HepG2 (cell line): ENCODE data around the gene KLHL12. TPM values are rescaled to one million over a fixed set of nuclear protein-coding genes. Genes with fewer than 3 reads are reported as not detected.

Source experiments
- ATAC-seq: fragments of 200-7000 bp; cut with Tn5 transposase; 3 replicates; pipeline ENCODE4 v1.9.1; 2020; ENCODE audit warnings: mild to moderate bottlenecking, moderate library complexity
- BruUV-seq: library from RNA; stranded (reverse); fragments of 400-500 nt; replicated peaks from 2 replicates; lab custom pipeline; 2021; lab: Mats Ljungman, UMichigan
- CTCF ChIA-PET: fragments of 300-600 bp; formaldehyde crosslinking; extraction: SDS; loops from one replicate; lab custom pipeline; 2021; ENCODE audit warnings: low total read pairs, inconsistent platforms, low intra/inter-chr PET ratio; lab: Yijun Ruan, JAX
- POLR2A ChIA-PET: fragments of 350-600 bp; sonication (Branson Sonifier 250); formaldehyde crosslinking; loops from one replicate; lab custom pipeline; 2020; ENCODE audit warnings: antibody characterized with exemption, inconsistent platforms; lab: Yijun Ruan, JAX
- DNase-seq: peaks from one replicate; pipeline ENCODE4 v3.0.0-alpha.2; 2015; ENCODE audit warnings: low spot score
- FAIRE-seq: peaks from 3 replicates; lab custom pipeline; 2011; peaks lifted over from hg19 to GRCh38; lab: Jason Lieb, UNC
- H2AFZ ChIP-seq: one replicate; pipeline ENCODE4 v1.6.1; 2011; ENCODE audit warnings: low read length, inconsistent platforms
- H3K27ac ChIP-seq: fragments of 300-600 bp; 3 replicates; pipeline ENCODE4 v1.8.0; 2011; ENCODE audit warnings: mixed run types, mild to moderate bottlenecking, mixed read lengths, low read length, inconsistent platforms; ENCODE audit not compliant: insufficient read depth; ENCODE audit errors: extremely low read length
- H3K27me3 ChIP-seq, 2 experiments: fragments of 200-600 bp in 1 of 2; 2 replicates in 1 of 2; 3 replicates in 1 of 2; pipeline versions ENCODE4 v1.6.0 to v1.8.0; 2011; ENCODE audit warnings: low read length in 2 of 2, mild to moderate bottlenecking in 2 of 2, moderate library complexity in 2 of 2, inconsistent platforms in 1 of 2; ENCODE audit not compliant: insufficient read depth in 2 of 2, control insufficient read depth in 1 of 2
- H3K36me3 ChIP-seq, 2 experiments: fragments of 200-600 bp in 1 of 2; replicated peaks in 1 of 2; 2 replicates in 1 of 2; 3 replicates in 1 of 2; pipeline versions ENCODE4 v1.5.1 to v1.8.0; 2011; ENCODE audit warnings: low read length in 2 of 2, inconsistent platforms in 1 of 2; ENCODE audit not compliant: insufficient read depth in 2 of 2, control insufficient read depth in 1 of 2
- H3K4me1 ChIP-seq: 2 replicates; pipeline ENCODE4 v1.5.1; 2012; ENCODE audit warnings: low read length, inconsistent platforms; ENCODE audit not compliant: insufficient read depth
- H3K4me2 ChIP-seq: 2 replicates; pipeline ENCODE4 v1.6.0; 2011; ENCODE audit warnings: low read depth, low read length, inconsistent platforms
- H3K4me3 ChIP-seq, 3 experiments: fragments of 200-600 bp in 1 of 3; sonication (generic), shearing (Covaris generic) in 1 of 3; replicated peaks in 1 of 3; 2 replicates each; pipeline ENCODE4 v1.5.1; 2011 to 2016; ENCODE audit warnings: low read length in 3 of 3, inconsistent platforms in 2 of 3, low read depth in 2 of 3, mild to moderate bottlenecking in 2 of 3, control low read depth in 1 of 3, mixed read lengths in 1 of 3; ENCODE audit not compliant: insufficient read depth in 1 of 3
- H3K79me2 ChIP-seq: one replicate; pipeline ENCODE4 v1.6.1; 2011; ENCODE audit warnings: low read length, inconsistent platforms; ENCODE audit not compliant: insufficient read depth
- H3K9ac ChIP-seq: 2 replicates; pipeline ENCODE4 v1.6.0; 2011; ENCODE audit warnings: mild to moderate bottlenecking, low read depth, low read length, inconsistent platforms; ENCODE audit not compliant: insufficient read depth
- H3K9me3 ChIP-seq: 2 replicates; pipeline ENCODE4 v1.5.1; 2012; ENCODE audit warnings: mild to moderate bottlenecking, low read length
- H4K20me1 ChIP-seq: 2 replicates; pipeline ENCODE4 v1.6.0; 2011; ENCODE audit warnings: inconsistent platforms, mild to moderate bottlenecking, low read length, moderate library complexity; ENCODE audit not compliant: insufficient read depth
- AKAP8 ChIP-seq: sonication (generic); formaldehyde crosslinking; IDR thresholded peaks from 2 replicates; pipeline ENCODE4 v1.5.1; 2020; ENCODE audit warnings: mild to moderate bottlenecking, missing genetic modification reagents
- CERS6 ChIP-seq: sonication (generic); formaldehyde crosslinking; IDR thresholded peaks from 2 replicates; pipeline ENCODE4 v1.5.0; 2020; ENCODE audit warnings: missing genetic modification reagents
- HHEX ChIP-seq: IDR thresholded peaks from 2 replicates; pipeline ENCODE4 v1.6.1; 2016; ENCODE audit warnings: control low read depth
- MXD3 ChIP-seq: IDR thresholded peaks from 2 replicates; pipeline ENCODE4 v1.6.1; 2016; ENCODE audit warnings: mild to moderate bottlenecking, missing biosample characterization, missing genetic modification reagents
- SRSF1 ChIP-seq: fragments of 200-400 bp; formaldehyde crosslinking; optimal IDR thresholded peaks from 2 replicates; pipeline ENCODE3; 2017; ENCODE audit warnings: mild to moderate bottlenecking, low read depth, low read length, moderate library complexity
- THAP9 ChIP-seq: sonication (generic); formaldehyde crosslinking; IDR thresholded peaks from 2 replicates; pipeline ENCODE4; 2020; ENCODE audit warnings: missing genetic modification reagents, mild to moderate bottlenecking, borderline replicate concordance
- ZBTB25 ChIP-seq: IDR thresholded peaks from 2 replicates; pipeline ENCODE4 v1.6.1; 2018; ENCODE audit warnings: missing genetic modification reagents
- ZNF260 ChIP-seq: sonication (generic); formaldehyde crosslinking; IDR thresholded peaks from 2 replicates; pipeline ENCODE4 v1.4.0; 2020; ENCODE audit warnings: missing genetic modification reagents, low read depth, mild to moderate bottlenecking, borderline replicate concordance
- ZNF335 ChIP-seq: sonication (generic); formaldehyde crosslinking; IDR thresholded peaks from 2 replicates; pipeline ENCODE4 v1.4.0; 2020; ENCODE audit warnings: missing genetic modification reagents
- ZNF468 ChIP-seq: sonication (generic); formaldehyde crosslinking; IDR thresholded peaks from 2 replicates; pipeline ENCODE4 v1.8.0; 2022; ENCODE audit warnings: mild to moderate bottlenecking, moderate library complexity, missing genetic modification reagents
- ZNF609 ChIP-seq: sonication (generic); formaldehyde crosslinking; IDR thresholded peaks from 2 replicates; pipeline ENCODE4 v1.4.0; 2020; ENCODE audit warnings: mild to moderate bottlenecking, missing genetic modification reagents, borderline replicate concordance
- WGBS: methylation state at CpG from one replicate; pipeline ENCODE4 v1.1.6; 2017; ENCODE audit warnings: low lambda C conversion rate; 5-methylcytosine and 5-hydroxymethylcytosine counted together
- in situ Hi-C: cut with HindIII; loops from 2 replicates; pipeline ENCODE4 v1.10.0; 2017; ENCODE audit warnings: low pct_unique_long_range_greater_than_20kb; ENCODE audit not compliant: extremely low pct_ligation_motif_present
- intact Hi-C: fragments of 100-400 bp; cut with micrococcal nuclease; formaldehyde crosslinking; loops from one replicate; pipeline ENCODE4 v1.10.0; 2022; ENCODE audit not compliant: unreplicated experiment
- polyA plus RNA-seq, 8 experiments: library from polyadenylated mRNA; depleted of rRNA in 3 of 8; stranded (reverse) in 7 of 8; unstranded in 1 of 8; fragments of >200 nt; fragmentation: Illumina TruSeq in 4 of 8; extraction: Trizol in 4 of 8; gene quantifications; 2 replicates each; pipeline versions ENCODE4 v1.2.1 to v1.2.3, GENCODE V29; 2011 to 2016; ENCODE audit warnings: low read depth in 4 of 8, missing spikeins in 1 of 8, mixed read lengths in 1 of 8; ENCODE audit not compliant: insufficient read depth in 1 of 8
- total RNA-seq, 5 experiments: library from RNA; depleted of rRNA; stranded (reverse); fragments of >200 nt; fragmentation: Illumina TruSeq; extraction: Trizol; gene quantifications; 2 replicates each; pipeline ENCODE4 v1.2.3, GENCODE V29; 2016; ENCODE audit warnings: low read depth in 1 of 5

KLHL12 gene
- total and polyA plus RNA-seq, 2 of the 13 experiments (the other 11 are each of a cell fraction or from before 2014, with no cell fraction given): 19.2 to 25.2 TPM

- no TSS peak for BruUV-seq
- FAIRE-seq: no peak
- ChIA-PET CTCF (no interaction called here), POLR2A (no interaction called here)
- Histone ChIP-seq H3K36me3 (peaks cover 2 to 16% of the 10 kb centered on the region in 2 experiments; a peak in 4 of 5 replicates), H3K27me3 (no peaks in the 10 kb centered on the region; a peak in 1 of 5 replicates), H3K4me1 (peaks cover 16% of the 10 kb centered on the region), H4K20me1 (no peaks in the 10 kb centered on the region), H3K27ac (no peak overlapping the region), H3K79me2 (no peaks in the 10 kb centered on the region), H3K4me3 (no peak overlapping the region), H2AFZ (no peak overlapping the region), H3K4me2 (no peak overlapping the region), H3K9ac (no peak overlapping the region), H3K9me3 (no peaks in the 10 kb centered on the region)
- intact Hi-C loops (no loop called here), in situ Hi-C loops (no loop called here)
- no peak for TF ChIP-seq CERS6 (CRISPR knock-in tag)
- TF ChIP-seq ZNF260 (CRISPR knock-in tag): no peak
- TF ChIP-seq AKAP8 (CRISPR knock-in tag): no peak
- TF ChIP-seq ZNF468 (CRISPR knock-in tag): no peak
- TF ChIP-seq MXD3 (CRISPR knock-in tag): no peak
- TF ChIP-seq ZNF609 (CRISPR knock-in tag): no peak
- no peak for TF ChIP-seq THAP9 (CRISPR knock-in tag)
- TF ChIP-seq SRSF1: no peak
- TF ChIP-seq ZNF335: no peak
- TF ChIP-seq HHEX (CRISPR knock-in tag): no peak
- TF ChIP-seq ZBTB25 (CRISPR knock-in tag): no peak
- DNase-seq: no peak
- 95% methylated on average over 3 of the region's 3 CpGs for WGBS
- ATAC-seq: no peak
Measured at GRCh38 chr1:202923533-202923932, 3.5 kb downstream of the KLHL12 start.
